ENCODE results near the gene MYB.

Gene MYB

DNA sequence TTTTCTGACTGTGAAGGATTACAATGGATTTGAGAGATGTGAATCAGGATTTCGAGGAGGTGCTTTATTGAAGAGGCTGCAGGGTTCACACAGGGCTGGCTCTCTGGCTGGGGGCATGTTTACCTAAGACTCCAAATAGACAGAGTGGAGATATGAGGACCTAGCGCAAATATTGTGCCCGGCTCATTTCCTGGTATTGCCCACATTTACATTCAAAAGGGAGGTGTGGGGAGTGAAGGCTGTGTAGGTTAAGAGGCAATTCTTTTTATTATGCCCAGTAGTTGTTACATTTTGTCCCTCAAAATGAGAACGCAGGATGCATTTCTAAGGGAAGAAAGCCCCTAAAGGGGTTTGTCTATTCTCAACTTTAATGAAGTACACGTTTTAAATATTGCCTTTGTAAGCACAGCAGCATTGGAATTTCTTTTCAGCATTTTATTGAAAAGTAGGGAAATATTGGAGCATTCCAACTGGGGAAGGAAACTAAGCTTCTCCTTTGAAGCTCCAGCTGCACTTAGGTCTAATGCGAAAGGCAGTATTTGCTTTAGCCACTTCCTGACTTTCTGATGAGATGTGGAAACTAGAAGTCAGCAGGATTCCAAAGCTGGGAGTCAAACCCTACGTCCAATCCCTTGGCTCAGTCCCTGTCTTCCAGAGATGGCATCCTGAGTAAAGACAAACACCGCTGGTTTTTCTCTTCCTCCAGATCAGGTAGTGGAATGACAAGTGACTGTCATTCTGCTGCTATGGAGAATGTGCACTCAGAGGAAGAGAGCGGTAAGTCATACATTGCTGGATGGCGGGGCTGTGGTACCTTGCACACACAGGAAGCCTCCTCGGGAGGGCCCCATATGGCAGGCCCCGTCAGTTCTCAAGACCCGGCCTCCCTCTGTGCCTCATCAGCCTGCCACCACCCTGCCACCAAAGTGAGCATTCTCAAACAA lies 70.7 kb downstream of the MYB start:
- no peak for DNase-seq (ENCODE audit: low read depth in 2 of 2)

DNA sequence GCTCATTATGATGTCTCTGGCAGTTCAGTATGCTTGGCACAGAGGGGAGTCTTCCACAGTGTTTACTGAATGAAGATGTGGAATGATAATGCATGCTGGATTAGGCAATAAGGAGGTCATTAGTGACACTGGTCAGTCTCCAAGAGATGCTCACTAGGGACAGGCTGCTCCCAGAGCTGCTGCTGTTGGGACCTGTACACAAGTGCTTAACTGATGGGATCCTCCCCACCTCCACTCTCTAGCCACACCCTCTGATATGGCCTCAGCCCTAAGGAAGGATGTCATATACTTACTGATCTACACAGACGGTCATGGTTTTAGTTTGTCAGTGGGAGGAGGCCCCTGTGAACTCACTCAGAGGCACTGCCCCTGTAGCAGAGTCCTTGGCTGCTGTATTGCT lies 73.4 kb downstream of the MYB start:
- DNase-seq (ENCODE audit: low read depth in 2 of 2), result no peak

DNA sequence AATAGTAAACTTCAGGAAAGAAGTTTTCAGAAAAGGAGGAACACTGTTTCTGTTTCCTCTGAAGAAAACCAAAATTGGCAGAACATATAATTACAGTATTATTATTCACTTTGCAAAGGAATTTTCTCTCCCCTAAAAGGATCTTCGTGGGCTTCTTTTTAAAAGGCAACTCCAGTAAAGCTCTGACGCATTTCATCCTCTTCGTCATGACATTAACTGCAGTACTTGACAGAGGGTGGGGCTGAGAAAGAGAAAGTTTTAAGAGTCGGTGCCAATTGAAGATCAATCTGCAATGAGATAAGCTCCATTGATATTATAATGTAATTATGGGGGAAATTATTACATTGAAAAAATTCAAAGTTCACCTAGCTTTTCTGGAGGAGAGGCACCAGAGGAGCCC lies 75.8 kb downstream of the MYB start:
- DNase-seq (ENCODE audit: low read depth in 2 of 2), result no peak

DNA sequence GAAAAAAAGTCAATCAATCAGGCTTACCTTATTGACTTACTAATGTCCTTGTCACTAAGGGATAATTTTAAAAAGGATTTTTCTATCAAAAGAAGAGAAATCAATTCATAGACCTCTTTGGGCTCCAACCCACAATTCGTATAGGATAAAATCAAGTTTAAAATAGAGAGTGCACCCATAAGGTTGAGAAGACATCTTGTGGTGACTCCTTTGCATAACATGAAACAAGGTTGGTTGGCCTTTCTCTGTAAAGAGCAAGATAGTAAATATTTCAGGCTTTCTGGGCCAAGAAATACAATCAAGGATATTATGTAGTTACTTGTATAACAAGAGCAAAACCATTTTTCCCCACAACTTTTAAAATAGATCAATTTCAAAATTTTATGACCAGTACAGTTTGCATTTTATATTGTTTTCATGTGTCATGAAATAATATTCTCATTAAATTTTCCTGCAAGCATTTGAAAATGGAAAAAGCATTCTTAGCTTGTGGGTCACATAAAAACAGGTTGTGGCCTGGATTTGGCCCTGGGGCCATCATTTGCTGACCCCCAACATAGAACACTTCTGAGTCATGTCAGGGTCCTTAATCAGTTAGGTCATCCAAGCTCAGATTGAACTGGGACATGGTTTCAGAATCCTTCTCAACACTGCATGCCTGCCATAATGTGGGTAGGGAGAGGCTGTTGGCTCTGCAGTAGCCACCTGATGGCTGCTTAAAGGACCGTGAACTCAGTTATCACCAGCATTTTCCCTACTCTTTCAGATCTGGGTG lies 76.7 kb downstream of the MYB start:
- DNase-seq (ENCODE audit: low read depth in 2 of 2), result no peak

DNA sequence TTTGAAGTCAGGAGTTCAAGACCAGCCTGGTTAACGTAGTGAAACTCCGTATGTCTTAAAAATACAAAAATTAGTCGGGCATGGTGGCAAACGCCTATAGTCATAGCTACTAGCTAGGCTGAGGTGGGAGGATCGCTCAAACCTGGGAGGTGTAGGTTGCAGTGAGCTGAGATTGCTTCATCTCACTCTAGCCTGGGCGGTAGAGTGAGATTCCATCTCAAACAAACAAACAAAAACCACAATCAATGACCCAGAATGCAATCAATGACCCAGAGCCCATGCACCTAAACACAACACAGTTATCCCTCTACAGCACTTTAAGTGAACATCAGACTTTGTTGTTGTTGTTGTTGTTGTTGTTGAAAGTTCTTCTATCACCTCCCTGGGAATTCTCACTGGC lies 77.9 kb downstream of the MYB start:
- no peak for DNase-seq (ENCODE audit: low read depth in 2 of 2)

DNA sequence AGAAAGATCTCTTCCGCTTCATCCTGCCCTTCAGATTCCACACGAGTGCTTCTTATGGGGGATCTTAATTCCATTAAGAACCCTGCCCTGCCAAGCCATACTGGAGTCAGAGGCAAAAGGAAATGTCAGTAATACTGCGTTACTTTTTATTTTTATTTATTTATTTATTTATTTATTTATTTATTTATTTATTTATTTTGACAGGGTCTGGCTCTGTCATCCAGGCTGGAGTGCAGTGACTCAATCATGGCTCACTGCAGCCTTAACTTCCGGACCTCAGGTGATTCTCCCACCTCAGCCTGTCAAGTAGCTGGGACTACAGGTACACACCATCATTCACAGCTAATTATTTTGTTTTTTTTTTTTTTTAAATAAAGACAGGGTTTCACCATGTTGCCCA lies 79.5 kb downstream of the MYB start:
- DNase-seq (ENCODE audit: low read depth in 2 of 2), result no peak

DNA sequence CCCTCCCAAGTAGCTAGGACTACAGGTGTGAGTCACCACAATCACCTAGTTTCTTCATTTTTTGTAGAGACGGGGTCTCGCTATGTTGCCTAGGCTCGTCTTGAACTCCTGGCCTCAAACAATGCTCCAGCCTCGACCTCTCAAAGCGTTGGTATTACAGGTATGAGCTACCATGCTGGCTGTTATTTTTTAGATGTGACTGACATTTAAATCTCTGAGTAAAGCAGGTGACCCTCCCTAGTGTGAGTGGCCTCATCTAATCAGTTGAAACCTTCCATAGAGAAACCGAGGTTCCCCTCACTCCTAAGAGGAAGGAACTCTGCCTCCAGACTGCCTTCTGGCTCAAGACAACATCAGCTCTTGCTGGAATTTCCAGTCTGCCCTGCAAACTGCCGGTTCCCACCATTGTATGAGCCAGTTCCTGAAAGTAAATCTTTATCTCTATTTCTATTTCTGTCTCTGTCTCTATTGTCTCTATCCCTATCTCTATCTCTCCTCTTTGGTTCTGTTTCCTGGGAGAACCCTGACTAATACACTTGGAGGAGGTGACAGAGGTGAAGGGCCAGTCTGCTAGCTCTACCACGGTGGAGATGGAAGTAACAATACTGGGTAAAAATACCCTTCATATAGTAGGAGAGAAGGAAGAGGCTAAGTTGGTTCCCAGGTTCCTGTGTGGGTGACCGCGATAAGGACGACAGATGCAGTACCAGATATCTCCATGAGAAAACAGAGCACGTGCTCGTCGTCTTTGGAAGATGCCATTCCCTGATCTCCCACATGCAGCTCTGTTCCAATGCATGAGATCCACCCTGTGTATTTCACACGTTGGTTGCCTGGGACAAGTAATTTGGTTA lies 81.0 kb downstream of the MYB start:
- DNase-seq (ENCODE audit: low read depth in 2 of 2), result no peak

DNA sequence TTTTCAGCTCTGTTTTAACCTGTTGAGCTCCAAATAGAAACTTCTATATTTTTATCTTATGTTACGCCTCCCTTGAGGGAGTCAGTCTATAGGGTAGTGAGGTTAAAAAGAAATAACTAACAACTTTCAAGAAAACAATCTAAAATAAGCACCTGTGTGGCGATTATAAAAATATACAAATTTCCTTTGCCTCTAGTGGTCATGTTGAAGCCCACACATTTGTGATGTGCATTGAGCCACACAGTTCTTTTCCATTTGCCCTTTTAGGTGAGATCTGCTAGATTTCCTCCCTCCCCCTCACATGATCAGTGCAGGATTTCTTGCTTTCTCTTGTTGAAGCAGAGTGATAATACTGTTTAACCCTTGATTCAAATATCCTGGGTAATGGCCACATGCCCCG lies 84.2 kb downstream of the MYB start:
- DNase-seq (ENCODE audit: low read depth in 2 of 2), result no peak

DNA sequence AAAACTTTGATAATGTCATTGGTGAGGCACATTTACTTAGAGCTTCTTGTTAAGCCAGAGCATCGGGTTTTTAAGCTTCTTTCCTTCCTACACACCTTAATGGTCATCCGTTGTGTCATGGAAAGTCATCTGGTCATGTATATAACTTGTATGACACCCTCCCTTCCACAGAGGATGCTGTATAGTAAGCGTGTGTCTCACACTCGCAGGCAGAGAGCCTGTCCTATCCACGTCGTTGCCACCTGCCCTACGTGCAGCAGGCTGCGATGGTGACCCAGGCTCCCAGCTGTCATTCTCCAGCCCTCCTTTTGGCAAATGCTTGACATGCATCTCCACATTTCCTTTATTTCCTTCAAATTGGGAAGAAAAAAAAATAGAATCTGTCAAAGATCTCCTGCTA lies 85.6 kb downstream of the MYB start:
- DNase-seq (ENCODE audit: low read depth in 2 of 2), result no peak

DNA sequence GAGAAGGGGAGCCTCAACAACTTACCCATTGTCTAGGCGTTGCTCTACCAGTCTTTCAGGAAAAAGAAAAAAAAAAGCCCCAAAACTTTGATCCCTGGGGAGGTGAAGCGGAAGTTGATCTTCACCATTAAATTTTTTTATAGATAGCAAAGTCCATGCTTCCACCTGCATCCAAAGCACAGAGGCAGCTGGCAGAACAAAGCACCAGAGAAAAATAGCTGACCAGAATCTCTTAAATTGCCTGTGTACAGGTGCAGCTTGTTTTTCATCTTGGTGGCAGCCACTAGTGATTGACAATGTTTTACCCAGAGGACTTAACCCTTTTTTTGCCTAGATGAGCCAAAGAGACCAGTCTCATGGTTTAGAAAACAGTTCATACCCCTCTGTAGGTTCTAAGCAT lies 86.0 kb downstream of the MYB start:
- DNase-seq (ENCODE audit: low read depth in 2 of 2), result no peak

DNA sequence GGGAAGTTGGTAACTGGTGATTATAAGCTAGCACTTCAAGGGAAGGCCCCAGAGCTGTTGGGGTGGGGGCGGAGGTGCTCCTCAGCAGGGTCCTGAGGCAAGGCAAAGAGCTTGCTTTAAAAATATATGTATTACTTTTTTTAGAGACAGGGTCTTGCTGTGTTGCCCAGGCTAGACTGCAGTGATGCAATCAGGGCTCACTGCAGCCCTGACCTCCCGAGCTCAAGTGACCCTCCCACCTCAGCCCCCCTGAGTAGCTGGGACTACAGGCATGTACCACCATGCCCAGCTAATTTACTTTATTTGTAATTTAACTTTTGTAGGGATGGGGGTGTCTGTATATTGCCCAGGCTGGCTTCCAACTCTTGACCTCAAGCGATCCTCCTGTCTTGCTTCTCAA lies 87.2 kb downstream of the MYB start:
- no peak for DNase-seq (ENCODE audit: low read depth in 2 of 2)

DNA sequence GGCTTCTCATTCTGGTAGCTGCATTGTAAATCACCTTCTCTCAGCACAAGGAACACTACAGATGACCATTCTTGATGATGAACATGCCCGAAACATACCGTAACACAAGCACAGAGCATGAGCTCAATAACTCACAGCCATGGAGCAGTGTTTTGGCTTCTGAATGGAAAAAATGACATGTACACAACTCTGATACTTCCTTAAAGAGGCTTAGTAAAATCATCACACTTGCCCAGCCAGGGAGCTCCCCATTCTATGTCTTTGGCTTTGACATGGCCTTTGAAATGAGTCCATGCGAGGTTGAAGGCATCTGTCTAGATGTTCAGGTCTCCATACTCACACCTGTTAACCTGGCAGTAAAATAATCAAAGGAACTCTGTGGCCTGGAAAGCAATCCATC lies 87.6 kb downstream of the MYB start:
- DNase-seq (ENCODE audit: low read depth in 2 of 2), result no peak

Measured in stimulated activated CD8-positive, alpha-beta memory T cell treated with anti-CD3 and anti-CD28 coated beads, Interleukin-15, amount 100 ng/mL, for 4 hours (primary cell).